Keratinocyte (primary cell): ENCODE measurements around the gene ALLC.
"Not testable (repeated sequence)": the region's sequence is repeated elsewhere in the genome, so short reads cannot be mapped to it uniquely, and the experiment has no call there.

Experiments
- EZH2 ChIP-seq: IDR thresholded peaks from one replicate; pipeline ENCODE4 v1.6.1; 2012; ENCODE audit warnings: inconsistent platforms, mild to moderate bottlenecking, low read length, moderate library complexity
- TF ChIP-seq, protein P1 (sequence below), 3 experiments: IDR thresholded peaks in 1 of 3; conservative IDR thresholded peaks in 1 of 3; optimal IDR thresholded peaks in 1 of 3; 2 replicates in 2 of 3; 3 replicates in 1 of 3; pipeline versions ENCODE3 to v1.5.1; 2011; ENCODE audit warnings: low read length in 3 of 3, mild to moderate bottlenecking in 3 of 3, moderate library complexity in 2 of 3, control low read depth in 1 of 3, inconsistent platforms in 1 of 3; ENCODE audit not compliant: insufficient read depth in 2 of 3; ENCODE audit errors: extremely low read depth in 1 of 3

DNA sequence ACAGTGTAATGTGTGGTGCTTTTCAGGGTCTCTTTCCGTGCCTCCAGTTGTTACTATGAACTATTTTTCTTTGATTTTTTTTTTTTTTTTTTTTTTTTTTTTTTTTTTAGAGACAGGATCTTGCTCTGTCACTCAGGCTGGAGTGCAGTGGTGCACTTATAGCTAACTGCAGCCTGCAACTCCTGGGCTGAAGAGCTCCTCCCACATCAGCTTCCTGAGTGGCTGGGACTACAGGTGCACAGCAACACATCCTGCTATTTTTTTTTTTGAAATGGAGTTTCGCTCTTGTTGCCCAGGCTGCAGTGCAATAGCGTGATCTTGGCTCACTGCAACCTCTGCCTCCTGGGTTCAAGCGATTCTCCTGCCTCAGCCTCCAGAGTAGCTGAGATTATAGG, 48.7 kb upstream of the ALLC start:
- TF ChIP-seq, protein P1, sequence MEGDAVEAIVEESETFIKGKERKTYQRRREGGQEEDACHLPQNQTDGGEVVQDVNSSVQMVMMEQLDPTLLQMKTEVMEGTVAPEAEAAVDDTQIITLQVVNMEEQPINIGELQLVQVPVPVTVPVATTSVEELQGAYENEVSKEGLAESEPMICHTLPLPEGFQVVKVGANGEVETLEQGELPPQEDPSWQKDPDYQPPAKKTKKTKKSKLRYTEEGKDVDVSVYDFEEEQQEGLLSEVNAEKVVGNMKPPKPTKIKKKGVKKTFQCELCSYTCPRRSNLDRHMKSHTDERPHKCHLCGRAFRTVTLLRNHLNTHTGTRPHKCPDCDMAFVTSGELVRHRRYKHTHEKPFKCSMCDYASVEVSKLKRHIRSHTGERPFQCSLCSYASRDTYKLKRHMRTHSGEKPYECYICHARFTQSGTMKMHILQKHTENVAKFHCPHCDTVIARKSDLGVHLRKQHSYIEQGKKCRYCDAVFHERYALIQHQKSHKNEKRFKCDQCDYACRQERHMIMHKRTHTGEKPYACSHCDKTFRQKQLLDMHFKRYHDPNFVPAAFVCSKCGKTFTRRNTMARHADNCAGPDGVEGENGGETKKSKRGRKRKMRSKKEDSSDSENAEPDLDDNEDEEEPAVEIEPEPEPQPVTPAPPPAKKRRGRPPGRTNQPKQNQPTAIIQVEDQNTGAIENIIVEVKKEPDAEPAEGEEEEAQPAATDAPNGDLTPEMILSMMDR (optimal IDR thresholded peaks at IDR 0.05 in 1 of 3, IDR thresholded peaks at IDR 0.05 in 1 of 3, conservative IDR thresholded peaks at IDR 0.05 in 1 of 3; ENCODE audit: extremely low read depth in 1 of 3, insufficient read depth in 2 of 3, low read length in 3 of 3) = not testable (repeated sequence)
- TF ChIP-seq EZH2 = not testable (repeated sequence)
